Activated T-helper 9 cell treated with anti-CD3 and anti-CD28 coated beads, Interleukin-2, amount 50 U/mL, for 16 hours (primary cell): Measurements from ENCODE around the gene GLUL.
"Not testable (repeated sequence)": the region's sequence is repeated elsewhere in the genome, so short reads cannot be mapped to it uniquely, and the experiment has no call there.

Experiments
- DNase-seq: peaks from one replicate; pipeline ENCODE4 v3.0.0-alpha.2; 2020; ENCODE audit warnings: low read depth

GLUL gene

DNA sequence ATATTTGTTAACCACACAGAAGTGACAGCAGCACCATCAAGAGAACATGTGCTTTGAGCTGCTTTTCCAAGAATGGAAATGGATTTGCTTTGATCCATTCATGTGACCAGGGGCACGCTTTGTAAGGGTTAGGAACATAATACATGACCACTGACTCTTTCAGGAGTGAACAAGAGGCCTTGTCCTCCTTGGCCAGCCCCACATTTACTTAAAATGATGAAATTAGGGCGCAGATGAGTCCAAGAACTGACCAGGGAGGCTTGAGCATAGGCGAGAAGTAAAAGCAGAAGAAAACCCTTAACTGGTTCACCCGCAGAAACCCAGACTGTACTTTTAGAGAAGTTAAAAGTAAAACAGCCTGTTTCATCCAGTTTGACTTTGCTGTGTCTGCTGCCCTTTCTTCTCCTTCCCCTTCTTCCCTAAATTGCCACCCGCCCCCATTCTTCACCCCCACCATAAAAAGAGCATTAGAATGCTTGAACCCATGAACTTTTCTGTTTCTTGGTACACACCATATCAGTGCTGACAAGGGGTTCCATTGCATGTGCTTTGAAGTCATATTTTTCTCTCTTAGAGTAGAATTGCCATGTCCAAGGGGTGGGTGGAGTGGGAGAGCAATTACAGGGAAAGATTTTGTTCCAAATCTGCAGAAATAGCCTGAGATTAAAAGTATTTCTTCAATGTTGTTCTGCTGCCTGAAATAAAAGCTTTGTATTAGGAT is 2.6 kb upstream of the GLUL start:
- no peak for DNase-seq

DNA sequence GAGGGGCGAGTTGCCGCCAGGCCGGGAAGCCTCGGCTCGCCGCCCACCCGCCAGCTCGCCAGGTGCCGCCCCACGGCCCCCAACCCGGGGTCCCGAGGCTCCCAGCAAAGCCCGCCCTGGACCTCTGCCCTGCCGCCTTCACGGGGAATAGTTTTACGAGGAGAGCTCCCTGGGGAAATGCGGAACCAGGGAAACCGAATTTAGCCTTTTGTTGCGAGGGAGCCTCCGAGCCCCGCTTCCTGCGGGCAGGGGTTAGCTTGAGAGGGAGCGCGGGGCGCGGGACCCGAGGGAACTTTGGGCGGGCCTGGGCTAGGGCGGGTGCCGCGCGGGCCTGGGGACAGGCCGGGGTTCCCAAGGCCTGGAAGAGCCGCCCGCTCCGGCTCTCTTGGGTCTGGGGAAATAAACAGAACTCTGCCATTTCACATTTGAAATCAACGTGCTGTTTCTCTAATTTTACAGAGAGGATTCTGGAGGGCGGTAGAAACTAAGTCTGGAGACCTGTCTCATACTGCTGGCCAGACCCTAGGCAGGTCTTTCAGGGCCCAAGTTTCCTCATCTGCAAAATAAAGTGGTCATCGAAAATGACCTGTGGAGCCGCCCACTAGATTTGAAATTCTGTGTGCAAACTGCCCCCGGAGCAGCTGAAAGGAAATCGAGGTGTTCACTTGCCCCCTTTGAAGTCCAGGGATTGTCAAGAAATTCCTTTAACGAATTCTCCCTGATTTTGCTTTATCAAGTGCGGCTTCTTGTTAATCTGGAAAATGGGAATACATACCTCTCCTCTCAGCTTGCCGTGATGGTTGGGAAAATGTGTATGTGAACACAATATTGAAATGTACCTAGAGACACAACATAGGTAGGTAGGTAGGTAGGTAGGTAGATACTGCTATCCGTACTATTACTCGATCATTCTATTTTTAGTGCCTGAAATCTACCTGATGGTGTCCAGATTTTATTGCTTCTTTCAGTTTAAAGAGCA is 749 bp upstream of the GLUL start:
- DNase-seq = no peak

DNA sequence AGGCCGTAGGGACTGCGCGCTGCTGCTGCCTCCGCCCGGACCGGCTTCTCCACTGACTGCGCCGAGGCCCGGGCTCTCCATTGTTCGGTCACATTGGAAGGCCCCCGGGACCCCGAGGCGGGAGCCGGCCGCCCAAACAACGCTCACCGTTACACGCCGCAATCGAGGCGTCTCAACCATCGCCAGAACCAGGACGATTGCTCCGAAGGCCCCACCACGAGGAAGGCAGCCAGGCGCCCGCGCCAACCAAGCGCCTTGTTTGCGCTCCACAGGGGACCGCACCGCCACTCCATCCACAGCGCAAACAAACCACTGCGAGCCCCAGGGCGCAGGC is 595 bp downstream of the GLUL start:
- DNase-seq = no peak

DNA sequence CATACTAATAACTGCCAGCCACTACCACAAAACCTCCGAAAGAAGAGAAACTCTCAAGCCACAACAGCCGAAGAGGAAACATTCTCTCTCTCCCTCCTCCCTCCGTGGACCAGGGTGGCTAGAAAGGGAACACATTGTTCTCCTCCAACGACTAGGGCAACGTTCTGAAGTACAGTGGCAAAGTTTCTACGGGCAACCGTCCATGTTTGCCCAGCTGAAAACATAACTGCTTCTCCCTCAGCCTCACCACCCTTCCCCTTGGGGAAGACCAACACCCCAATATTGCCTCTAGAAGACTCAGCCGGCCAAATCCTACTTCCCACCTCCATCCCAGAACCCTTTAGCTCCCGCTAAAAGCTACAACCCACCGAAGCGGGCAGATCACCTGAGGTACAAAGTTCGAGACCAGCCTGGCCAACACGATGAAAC is 2.0 kb downstream of the GLUL start:
- DNase-seq = no peak

DNA sequence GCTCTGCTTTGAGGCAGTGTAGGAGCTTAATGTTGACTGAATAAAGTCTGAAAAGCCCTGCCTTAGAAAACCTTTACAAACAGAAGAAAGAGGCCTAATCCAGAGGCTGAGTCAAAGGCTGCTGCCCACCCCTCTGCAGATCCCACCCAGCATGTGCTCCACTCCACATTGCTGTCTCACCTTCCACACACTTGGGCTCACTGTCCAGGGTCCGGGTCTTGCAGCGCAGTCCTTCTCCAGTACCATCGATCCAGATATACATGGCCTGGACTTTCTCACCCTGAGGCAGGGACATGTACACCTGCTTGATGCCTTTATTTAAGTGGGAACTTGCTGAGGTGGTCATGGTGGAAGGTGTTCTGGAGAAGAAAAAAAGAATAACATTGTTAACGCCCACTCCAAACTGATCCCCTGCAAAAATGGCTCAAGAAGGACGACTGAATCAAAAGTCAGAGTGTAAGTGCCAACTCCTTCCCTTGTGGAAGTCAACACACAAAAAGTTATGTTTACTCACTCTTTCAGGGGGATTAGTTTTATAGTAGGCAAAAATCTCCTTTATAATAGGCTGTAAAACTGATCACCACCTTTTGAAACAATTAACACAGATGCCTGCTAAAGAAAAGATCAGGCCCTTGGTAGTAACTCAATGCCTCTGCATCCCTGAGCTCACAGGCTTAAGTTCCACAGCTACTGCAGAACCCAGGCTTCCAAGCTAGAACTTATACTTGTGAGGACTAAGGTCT is 3.0 kb downstream of the GLUL start:
- no peak for DNase-seq

DNA sequence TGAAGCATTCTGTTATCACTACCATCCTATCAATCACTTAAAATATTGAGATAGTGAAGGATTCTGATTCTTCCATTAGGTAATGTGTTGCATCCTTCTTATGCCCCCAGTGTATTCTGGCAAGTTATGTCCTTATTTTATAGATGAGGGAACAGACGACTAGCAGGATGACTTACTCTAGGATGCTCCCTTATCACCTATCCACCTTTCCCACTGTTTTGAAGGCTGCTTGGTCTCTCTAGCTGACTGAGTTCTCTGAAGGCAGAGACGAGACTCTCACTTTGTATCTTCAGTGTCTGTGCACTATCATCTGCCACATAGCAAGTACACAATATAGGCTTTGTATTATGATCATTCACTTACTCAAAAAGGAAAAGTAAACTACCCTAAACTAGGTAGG is 4.0 kb downstream of the GLUL start:
- DNase-seq = no peak

DNA sequence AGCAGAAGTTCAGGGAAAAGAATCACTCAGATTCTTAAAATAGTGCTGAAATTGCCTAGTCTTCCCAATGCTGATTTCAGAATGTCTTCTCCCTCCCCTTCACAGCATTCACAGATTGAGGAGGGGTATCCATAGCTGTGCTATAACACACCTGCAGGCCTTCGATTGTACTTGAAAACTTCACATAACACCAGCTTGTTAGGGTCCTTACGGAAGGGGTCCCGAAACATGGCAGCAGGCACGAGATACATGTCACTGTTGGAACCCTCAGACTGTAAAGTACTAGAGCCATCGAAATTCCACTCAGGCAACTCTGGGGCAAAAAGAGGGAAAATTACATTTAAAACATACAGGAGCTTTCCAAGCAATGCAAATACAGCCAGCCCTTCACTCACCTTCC is 4.6 kb downstream of the GLUL start:
- no peak for DNase-seq

DNA sequence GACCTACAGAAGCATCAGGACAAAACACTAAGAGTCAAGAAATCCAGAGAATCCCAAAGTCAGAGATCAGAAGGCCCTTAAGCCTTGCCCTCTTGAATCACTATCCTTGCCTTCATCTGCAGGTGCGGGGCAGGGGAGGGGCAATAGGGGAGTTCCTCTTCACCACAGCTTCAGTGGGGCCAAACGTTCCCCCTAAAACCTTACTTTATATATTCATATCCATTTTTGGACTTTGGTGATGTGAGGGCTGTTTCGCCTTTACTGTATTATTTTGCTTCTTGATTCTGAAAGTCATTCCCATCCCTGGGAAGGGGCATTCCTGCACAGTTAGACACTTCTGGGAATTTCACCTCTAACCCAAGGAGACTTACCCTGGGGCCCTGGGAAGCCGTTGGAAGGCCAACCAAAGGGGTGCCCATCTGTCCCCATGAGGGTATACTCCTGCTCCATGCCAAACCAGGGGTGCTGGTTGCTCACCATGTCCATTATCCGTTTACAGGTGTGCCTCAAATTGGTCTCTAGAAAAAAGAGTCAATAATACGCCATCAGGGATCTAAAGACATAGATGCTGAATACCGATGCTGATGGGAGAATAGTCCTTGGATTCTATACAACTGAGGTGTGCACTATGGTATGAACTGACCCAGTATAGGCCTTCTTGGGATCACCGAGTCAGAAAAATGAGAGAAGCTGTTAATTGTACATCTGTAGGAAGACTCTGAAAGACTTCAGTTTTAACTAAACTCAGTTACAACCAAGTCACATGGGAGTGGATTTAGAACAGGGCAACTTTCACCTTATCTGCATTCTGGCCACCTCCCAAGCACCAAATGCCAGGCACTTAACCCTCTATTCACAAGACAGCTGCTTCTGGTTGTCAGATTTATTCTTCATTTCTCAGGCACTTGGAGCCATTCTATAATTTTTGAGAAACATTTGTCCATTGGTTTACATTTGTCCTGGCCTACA is 5.4 kb downstream of the GLUL start:
- DNase-seq = no peak

DNA sequence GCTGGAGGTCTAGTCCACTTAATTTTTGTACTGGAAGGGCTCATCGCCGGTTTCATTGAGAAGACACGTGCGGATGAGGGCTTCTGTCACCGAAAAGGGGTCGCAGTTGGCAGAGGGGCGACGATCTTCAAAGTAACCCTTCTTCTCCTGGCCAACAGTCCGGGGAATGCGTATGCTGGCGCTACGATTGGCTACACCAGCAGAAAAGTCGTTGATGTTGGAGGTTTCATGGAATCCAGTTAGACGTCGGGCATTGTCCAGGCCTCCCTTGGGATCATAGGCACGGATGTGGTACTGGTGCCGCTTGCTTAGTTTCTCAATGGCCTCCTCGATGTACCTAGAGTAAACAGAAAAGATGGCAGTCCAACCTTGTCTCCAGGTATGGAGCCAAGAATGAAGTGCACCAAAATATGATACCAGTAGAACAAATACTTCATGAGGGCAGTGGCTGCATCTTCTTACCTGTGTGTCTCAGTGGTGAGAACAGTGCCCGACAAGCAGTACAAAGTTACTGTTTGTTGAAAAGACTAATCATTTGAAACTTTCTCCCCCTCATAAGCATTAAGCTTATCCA is 7.1 kb downstream of the GLUL start:
- DNase-seq = no peak

DNA sequence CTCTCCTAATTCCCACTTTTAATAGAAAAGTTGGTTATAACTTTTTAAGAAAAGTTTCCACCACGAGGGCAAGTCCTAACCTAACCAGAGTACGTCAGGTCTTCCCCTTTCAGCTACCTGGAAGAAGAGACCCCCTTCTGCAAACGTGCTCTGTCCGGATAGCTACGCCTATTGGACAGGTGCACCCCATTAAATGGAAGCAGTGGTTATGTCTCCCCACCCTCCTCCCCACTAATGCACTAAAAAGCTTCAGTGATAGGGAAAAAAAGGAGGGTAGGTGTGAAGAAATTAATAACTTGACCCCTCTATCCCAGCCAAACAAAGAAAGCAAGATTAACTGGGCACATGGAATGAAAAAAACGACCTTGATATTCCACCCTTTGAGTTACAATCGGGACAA is 7.7 kb downstream of the GLUL start:
- DNase-seq = no peak

DNA sequence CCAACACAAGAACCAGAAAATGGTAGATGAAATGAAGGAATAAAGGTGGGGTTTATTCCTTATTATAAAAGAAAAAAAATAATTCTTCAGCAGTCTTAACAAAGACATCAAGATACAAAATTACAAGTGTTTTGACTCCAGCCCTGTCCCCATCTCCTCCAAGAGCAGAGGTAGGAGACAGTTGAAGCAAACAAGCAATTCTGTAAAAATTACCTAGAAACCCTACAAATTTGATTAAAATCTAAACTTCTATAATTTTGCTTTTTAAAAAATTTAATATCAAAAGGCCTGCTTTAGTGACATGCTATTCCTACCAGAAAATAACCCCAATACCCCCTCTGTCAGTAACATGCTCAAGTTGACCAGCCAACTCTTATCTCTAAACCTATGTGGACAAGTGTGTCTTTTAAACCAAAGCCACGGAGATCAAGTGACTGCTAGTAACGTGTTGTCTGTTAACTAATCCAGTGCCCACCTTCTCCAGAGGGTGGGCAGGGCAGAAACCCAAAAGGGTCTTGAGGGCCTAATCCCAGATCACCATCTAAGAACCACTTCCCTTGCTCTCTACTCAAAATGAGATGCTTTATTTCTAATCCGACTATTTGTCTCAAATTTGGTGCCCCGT is 8.4 kb downstream of the GLUL start:
- no peak for DNase-seq

DNA sequence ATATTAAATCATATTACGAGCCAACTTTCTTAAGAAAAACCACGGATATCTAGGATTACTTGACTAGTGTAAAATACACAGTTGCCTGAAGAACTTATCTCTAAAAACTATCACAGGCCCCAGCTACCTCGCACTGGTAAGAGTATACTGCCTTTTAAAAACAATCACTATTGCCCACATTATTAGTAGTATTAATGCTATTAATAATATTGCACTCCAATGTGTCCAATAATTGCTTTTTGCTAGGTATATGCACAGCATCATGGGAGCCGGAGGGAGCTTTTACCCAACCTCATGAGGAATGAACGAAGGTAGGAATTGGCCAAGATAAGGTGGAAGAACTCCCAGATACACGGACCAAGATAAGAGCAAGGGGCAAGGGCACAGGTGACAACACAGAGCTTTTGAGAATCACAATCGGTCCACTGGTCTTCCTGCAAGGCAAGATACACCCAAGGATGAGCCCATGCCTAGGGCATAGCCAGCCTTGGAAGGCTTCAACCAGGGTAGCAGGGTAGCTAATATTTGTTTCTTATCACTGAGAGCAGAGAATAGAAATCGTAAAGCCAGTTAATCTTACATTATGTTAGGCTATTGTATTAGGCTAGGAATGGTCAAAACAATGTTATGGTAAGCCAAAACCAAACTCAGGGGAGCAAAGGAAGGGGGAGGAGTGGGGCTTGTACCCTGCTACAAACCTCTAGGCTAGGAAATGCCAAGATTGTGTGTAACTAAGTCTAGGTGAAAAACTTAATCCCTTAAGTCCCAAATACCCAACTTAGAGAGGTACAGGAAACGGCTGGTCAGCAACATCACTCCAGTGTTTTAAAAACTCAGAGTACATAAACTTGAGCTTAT is 9.4 kb downstream of the GLUL start:
- DNase-seq = no peak

DNA sequence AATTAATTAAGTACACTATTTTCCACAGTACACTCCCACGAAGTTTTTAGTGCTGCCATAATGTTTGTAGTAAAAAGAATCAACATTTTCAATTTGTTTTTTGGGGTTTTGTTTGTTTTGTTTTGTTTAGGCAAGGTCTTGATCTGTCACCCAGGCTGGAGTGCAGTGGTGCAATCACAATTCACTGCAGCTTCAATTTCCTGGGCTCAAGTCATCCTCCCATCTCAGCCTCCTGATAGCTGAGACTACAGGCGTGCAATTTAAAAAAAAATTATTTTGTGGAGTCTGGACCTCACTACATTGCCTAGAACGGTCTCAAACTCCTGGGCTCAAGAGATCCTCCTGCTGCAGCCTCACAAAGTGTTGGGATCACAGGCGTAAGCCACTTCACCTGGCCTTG is 11.4 kb downstream of the GLUL start:
- DNase-seq = no peak

DNA sequence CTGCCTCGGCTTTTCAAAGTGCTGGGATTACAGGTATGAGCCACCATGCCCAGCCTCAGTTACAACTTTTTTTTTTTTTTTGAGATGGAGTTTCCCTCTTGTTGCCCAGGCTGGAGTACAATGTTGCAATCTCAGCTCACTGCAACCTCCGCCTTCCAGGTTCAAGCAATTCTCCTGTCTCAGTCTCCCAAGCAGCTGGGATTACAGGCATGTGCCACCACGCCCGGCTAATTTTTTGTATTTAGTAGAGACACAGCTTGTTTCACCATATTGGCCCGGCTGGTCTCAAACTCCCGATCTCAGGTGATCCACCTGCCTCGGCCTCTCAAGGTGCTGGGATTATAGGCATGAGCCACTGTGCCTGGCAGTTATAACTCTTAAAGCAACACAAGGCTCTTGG is 11.8 kb downstream of the GLUL start:
- not testable (repeated sequence) for DNase-seq

DNA sequence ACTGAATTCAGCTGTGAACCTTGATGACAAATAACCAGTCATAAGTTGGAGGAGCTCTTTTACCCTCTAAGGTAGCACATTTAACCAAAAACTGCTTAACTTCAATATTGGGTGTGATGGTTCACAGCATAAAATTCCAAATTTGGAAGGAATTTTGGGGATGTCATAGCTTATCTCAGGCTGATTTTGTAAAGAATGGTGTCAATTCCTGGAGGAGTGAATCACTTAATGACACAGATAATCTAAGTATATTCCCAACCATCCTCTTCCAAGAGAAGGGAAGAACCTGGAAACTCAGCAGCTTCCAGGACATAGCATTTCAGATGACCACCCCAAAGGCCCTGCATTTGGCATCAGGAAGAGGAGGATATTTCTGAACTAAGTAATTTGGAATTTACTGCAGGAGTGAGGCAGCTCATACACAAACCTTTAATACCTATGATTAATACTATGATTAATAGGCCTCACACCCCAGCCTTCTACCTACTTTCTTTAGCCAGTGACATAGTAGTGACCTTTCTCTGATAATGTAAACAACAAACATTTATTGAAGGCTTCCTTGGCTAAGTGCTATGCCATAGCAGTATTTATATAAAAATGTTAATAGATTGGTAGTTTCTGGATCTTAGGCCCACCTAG is 14.5 kb downstream of the GLUL start:
- no peak for DNase-seq

DNA sequence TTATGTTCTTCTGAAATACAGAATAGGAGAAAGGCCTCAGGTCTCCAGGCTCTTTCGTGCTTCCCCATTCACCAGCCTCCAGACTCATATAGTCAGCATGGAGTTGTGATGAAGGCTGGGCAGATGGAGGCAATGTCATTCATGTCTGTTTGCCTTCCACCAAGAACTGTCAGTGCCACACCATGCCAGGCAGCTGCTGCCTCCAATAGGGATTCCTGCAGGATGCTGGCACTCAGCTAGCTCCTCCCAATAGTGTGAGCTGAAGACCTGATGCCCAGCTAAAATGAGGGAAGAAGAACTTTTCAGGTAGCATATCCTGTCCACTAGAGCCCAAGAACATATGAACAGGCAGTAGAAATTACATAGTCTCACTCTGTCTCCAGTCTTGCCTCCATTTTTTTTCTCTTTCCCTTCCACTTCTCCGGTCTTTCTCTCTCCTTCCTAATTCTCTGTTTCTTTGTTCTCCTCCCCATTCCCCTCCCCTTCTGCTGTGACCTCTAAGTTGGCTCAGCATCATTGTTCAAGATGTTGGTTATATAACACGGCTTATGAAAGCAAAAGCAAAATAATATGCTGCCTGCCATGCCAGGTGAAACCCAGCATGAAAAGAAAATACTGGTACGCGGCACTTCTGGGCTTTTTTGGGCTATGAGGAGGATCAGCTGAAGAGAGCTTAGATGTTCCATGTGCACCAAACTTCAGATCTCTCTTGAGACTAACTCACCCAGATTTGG is 17.3 kb downstream of the GLUL start:
- DNase-seq = no peak

DNA sequence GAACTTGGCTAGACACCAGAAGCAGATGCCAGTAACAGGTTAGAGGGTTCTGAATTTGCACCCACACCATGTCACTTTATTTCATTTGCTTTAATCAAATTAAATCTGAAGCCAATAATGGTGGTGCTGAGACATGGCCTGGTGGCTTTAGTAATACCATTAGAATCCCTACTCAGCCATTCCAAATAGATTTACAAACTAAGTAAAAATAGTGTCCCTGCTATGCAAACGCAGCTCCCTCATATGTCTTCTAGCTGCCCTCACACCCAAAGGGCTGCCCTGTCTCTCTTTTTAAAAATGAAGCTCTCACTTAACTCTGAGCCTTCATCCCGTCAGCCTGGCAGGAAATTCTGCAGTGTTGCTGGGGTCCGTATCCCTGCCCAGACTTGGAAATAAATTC is 21.1 kb downstream of the GLUL start:
- DNase-seq = no peak

DNA sequence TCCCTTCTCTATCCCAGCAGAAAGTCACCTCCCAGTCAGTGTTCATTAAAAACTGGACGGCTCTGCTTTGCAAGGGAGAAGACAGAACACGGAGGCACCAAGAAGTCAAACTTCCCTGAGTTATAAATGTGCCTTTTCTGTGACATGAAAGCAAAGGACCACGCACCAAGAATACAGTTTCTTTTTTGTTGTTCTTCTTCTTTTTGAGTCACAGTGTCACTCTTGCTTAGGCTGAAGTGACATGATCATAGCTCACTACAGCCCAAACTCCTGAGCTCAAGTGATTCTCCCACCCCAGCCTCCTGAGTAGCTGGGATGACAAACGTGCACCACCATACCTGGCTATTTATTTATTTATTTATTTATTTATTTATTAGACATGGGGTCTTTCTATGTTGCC is 22.7 kb downstream of the GLUL start:
- no peak for DNase-seq

DNA sequence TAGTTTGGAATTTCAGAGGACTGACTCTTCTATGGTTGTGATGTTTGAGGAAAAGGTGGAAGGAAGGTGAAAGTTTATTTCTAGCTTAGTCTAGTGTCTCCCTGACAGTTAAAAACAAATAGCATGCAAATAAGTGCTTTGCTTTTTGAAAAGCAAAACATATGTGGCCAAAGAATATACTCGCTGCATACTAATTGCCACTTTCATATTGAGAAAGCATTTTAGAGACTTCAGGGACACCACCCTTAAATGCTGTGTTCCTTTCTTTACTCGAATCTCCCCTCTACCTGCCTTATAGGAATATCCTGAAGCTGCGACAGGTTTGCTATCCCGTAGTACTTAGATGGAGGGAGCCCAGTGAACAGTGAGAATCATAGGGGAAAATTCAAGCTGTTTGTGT is 23.2 kb downstream of the GLUL start:
- no peak for DNase-seq
